HK-2 (cell line): ENCODE measurements around the gene SCUBE2.
"Not testable (repeated sequence)": the region's sequence is repeated elsewhere in the genome, so short reads cannot be mapped to it uniquely, and the experiment has no call there.

Experiments used
- DNase-seq: peaks from one replicate; pipeline ENCODE4 v3.0.0-alpha.2; 2018; ENCODE audit not compliant: unreplicated experiment

The SCUBE2 gene

GRCh38 chr11:9008011-9008550 is 83.3 kb downstream of the SCUBE2 start:
- no peak for DNase-seq

- DNase-seq, result no peak
Observed at GRCh38 chr11:9005087-9005486, 86.3 kb downstream of the SCUBE2 start.

DNA sequence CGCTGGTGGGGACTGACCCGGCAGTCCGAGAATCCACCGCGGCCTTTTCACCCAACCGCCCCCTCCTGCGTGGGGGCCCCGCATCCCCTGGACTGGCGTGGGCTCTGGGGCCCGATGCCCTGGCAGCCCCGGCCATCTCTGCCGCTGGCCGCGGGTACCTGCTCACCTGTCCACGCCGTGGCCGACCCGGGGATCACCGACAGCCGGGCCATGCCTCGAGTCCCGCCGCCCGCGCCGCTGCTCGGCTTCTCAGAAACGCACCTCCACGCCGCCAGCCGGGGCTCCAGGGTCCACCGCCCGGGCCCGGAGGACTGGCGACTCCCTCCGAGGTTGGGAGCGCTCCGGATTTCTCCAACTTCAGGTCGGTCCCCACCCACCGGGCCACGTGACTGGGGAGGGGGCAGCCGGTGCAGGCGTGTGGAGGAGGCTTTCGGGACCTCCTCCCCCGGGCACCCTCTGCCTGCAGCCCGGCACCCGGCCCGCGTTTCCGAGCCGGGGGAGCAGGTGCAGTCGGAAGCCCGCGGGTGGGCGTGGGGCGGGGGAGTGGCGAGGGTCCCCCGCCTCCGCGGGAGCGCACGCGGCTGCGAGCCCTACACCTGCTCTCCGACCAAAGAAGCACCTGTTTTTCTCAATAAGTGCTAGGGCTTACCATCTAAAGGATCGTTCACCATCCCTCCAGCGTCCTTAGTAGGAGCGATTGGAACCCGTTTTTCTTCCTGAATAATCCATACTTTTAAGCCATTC is 87.0 kb downstream of the SCUBE2 start:
- no peak for DNase-seq

DNA sequence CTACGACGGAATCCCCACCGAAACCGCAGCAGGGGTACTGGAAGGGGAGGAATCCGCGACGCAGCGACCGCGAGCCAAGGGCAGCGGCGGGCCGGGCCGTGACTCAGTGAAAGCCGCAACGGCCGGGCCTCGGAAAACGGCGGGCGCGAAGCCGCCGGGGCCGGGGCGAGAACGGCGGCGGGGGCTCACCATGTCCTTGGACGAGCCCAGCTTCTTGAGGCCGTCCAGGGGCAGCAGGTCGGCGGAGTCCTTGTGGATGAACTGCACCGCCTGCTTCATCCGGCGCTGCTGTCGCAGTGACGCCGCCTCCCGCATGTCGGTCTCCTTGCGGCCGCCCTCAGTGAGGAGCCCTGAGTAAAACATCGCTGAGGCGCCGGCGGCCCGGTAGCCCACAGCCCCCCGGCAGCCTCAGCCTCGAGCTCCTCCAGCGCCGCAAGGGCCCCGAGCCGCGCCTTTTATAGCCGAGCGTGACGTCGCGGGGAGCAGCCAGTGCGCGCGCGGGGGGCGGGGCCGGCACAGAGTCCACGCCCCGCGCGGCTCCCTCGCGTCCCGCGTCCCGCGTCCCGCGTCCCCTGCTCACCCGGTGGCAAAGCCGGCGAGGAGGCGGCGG is 87.7 kb downstream of the SCUBE2 start, which contains the start of gene NRIP3:
TSS of gene NRIP3 (minus strand) at position 429 of the 610 bp plus-strand sequence. CDS start at position 363, 66 bp downstream.
- peak; percentile 77 for DNase-seq

GRCh38 chr11:9002920-9003572 is 88.4 kb downstream of the SCUBE2 start:
- no peak for DNase-seq

DNA sequence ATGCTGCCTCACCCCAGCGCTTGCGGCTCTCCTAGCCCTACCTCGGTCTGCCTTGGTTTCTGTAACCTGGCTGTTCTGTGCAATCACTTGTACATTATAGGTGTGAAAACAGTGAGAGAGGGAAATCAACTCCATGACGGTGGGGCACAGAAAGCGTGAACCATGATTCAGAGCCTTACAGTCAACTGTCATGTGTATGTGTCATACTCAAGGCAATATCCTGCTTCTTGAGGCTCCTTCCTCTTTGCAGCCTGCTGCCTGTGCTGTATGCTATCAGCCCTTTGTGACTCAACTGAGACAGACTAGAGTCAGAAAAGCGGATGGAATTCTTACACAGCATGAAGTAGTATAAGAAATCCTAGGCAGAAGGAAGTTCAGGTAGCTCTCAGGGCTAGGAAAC is 89.7 kb downstream of the SCUBE2 start:
- DNase-seq, result peak; percentile 54

- no peak for DNase-seq
Observed at GRCh38 chr11:8998017-8998416, 93.4 kb downstream of the SCUBE2 start.

DNA sequence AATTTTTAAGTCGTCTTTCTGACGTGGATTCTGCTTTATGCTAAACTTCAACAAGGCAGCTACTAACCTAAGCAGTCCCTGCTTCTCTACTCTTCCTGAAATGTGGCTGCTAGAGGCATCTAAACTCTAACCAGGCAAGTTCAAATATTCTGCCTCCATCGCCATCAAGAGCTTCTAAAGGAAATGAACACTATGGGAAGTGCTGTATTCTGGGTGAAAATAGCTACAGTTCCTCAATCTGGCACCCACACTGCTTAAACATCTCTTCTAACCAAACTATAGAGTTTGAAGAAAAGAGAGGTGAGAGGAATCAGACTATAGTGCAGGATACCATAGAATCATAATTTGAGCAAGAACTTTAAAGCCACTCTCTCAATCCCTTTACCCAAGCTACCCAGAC is 93.9 kb downstream of the SCUBE2 start:
- DNase-seq, result no peak

- DNase-seq, result no peak
Observed at GRCh38 chr11:8989453-8989852, 101.9 kb downstream of the SCUBE2 start.

DNA sequence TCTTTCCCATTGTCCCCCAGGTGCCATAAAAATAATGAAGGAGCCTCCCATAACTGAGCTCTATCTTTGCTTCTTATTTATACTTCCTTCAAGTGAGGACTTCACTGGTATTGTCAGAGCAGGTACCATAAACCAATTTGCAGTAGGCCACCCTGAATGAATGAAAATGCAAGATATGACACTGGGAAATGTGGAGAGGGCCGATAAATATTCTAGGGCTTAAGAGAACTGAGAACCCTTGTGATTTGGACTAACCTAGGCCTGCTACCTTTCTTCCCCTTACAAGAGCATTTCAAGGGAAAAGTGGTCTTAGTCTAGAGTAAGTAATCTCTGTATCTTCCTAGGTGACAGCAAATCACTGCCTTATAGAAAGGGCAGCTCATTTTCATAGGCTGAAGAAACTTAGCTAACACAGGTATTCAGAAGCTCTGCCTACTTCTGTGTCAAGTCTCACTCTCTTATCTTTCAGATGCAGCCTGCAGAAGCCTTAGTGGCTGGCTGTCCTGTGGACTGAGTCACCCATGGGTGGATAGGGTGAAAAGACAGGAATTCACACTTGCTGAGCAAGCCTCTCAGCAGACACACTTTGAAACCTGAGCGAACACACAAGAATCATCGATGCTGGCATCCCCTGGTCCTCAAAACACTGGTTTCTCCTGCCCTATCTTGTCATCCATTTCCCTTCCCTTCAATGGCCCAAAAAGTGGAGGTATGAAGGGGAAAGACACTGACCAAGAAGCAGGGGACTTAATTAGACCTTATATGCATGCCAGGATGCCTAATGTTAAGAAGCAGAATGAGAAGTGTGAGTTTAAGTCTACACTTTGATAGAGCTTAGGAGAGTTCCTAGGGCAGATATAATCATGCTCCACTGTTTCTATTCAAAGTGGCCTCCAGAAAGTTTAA is 102.8 kb downstream of the SCUBE2 start:
- peak; percentile 12 for DNase-seq

DNA sequence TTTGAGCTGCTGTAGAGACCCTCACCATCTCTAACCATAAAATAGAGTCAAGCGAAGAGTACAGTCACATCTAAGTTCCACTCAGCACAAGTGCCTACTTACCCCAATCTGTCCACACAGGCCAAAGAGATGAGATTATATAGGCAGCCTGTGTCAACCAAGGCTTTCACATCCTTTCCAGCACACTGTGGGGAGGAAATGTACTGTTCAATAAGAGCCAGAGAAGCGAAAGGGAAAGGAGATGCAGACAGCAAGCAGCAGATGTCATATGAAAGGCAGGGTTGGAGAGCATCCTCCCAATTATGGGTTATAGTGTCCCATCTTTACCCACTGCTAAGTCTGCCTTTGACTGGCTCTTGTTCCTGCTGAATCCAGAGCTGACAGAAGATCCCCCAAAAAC is 104.0 kb downstream of the SCUBE2 start:
- no peak for DNase-seq

DNA sequence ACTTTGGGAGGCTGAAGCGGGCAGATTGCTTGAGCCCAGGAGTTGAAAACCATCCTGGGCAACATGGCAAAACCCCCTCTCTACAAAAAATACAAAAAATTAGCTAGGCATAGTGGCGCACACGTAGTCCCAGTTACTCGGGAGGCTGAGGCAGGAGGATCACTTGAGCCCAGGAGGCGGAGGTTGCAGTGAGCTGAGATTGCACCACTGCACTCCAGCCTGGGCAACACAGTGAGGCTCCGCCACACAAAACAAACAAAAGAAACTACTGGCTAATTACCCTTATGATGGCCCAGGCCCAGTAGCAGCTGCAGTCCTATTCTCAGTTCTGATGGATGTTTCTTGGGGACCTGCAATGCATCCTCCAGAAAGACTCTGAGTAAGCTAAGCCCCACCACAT is 104.6 kb downstream of the SCUBE2 start:
- DNase-seq, result not testable (repeated sequence)

- DNase-seq, result no peak
Observed at GRCh38 chr11:8985462-8985861, 105.9 kb downstream of the SCUBE2 start.

- no peak for DNase-seq
Observed at GRCh38 chr11:8983552-8983951, 107.8 kb downstream of the SCUBE2 start.

DNA sequence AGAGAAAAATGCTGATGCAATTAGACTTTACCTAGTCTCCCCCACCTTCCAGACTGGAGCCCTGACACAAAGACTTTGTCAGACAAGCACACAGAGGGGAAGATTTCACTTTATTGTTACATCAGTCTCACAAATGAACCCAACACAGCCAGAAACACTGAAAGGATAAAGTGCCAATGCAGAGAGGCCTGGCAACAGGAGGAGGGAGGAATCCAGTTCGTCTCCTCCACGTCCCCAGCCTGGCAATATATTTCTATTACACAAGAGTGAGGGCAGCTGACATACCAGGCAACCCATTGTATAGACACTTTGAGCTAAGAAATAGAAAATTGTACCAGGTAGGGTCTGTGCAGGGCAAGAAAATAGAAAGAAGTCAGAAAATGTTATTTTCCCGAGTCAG is 110.9 kb downstream of the SCUBE2 start:
- DNase-seq, result no peak

DNA sequence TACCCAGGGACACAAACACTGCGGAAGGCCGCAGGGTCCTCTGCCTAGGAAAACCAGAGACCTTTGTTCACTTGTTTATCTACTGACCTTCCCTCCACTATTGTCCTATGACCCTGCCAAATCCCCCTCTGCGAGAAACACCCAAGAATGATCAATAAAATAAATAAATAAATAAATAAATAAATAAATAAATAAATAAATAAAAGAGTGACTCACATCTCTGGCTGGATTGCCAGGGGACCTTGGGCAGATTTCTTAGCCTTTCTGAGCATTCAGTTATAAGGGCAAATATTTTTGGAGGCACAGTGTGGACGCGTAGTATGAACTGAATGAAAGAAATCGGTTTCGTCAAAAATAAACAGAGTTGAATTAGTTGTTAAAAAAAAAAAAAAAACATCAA is 112.0 kb downstream of the SCUBE2 start:
- not testable (repeated sequence) for DNase-seq

DNA sequence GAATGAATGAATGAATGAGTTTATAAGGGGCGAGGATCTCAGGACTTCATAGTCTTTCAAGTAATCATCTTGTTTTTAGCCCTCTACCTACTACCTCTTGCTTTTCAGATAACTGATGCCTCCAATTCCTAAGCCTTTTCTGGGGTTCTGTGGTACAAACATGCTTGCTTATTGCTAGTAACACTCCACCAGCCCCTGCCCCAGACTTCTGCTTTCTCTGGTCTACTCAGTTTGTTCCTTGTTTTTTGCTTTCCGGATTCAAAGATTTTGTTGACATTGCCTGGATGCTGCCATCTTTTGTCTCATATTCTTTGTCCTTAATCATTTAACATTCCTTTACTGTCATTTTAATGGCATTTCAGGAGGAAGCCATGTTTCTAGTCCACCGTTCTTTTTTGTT is 118.3 kb downstream of the SCUBE2 start:
- DNase-seq, result no peak

GRCh38 chr11:8971924-8972316 is 119.5 kb downstream of the SCUBE2 start:
- no peak for DNase-seq

DNA sequence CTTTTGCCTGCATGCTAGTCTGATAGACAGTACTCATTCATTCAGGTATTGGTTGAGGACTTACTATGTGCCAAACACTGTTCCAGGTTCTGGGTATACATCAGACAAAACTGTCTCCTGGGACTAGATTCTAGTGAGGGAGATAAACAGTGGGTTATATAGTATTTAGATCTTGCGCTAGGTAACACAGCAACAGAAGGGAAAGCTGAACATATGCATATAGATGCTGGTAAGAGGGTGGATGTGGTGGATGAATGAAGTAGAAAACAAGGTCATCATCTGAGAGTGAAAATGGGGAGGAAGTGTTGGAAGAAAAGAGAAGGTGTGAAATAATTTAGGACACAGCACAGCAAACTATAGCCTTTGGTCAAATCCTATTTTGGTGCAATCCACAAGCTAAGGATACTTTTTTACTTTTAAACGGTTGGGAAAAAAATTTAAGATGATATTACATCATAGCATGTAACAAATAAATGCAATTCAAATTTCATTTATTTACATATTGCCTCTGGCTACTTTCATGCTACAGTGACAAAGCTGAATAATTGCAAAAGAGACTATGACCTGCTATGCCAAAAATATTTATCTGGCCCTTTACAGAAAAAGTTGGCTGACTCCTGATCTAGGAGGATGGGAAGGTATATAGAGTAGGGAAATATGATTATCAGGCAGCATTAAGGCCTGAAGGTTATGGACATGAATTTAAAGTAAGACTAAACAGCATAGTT is 120.0 kb downstream of the SCUBE2 start:
- DNase-seq, result no peak
